Gastroesophageal sphincter (tissue), 4 donors: Measurements from ENCODE around the gene C5orf46. TPM values are rescaled to one million over a fixed set of nuclear protein-coding genes. Genes with fewer than 3 reads are reported as not detected.
"Not testable (repeated sequence)": the region's sequence is repeated elsewhere in the genome, so short reads cannot be mapped to it uniquely, and the experiment has no call there.

Source experiments
- ATAC-seq: fragments of 150-250 bp; one replicate; pipeline ENCODE4 v1.9.1; 2016; ENCODE audit warnings: mild to moderate bottlenecking, moderate library complexity
- H3K27ac ChIP-seq, 4 donors: fragments of 200-600 bp; sonication (generic) in 3 of 4; 1 replicate in 3 of 4; 2 replicates in 1 of 4; pipeline ENCODE4 v1.5.1; 2016 to 2019
- H3K27me3 ChIP-seq: fragments of 200-600 bp; sonication (generic); one replicate; pipeline ENCODE4 v1.5.1; 2019
- H3K36me3 ChIP-seq, 2 donors: fragments of 200-600 bp; sonication (generic); one replicate each; pipeline ENCODE4 v1.5.1; 2019; ENCODE audit warnings: control low read depth in 1 of 2
- H3K4me1 ChIP-seq, 3 donors: fragments of 200-600 bp; sonication (generic); 1 replicate in 2 of 3; 2 replicates in 1 of 3; pipeline ENCODE4 v1.5.1; 2016 to 2019; ENCODE audit warnings: control low read depth in 2 of 3
- H3K4me3 ChIP-seq, 2 donors: fragments of 200-600 bp; sonication (generic); one replicate each; pipeline ENCODE4 v1.5.1; 2019; ENCODE audit warnings: mild to moderate bottlenecking in 1 of 2, moderate library complexity in 1 of 2
- H3K9me3 ChIP-seq, 3 donors: fragments of 200-600 bp; sonication (generic); one replicate each; pipeline ENCODE4 v1.5.1; 2017 to 2019; ENCODE audit warnings: control low read depth in 2 of 3
- CTCF ChIP-seq, 4 experiments: fragments of 200-600 bp in 2 of 4; fragments of 450-650 bp in 2 of 4; sonication (generic) in 1 of 4; IDR thresholded peaks; one replicate each; pipeline ENCODE4 v1.5.1; 2017 to 2019; ENCODE audit warnings: antibody characterized with exemption in 4 of 4, mild to moderate bottlenecking in 2 of 4, moderate library complexity in 2 of 4
- EP300 ChIP-seq: sonication (generic); formaldehyde crosslinking; IDR thresholded peaks from one replicate; pipeline ENCODE4 v1.6.1; 2017; ENCODE audit warnings: antibody characterized with exemption, mild to moderate bottlenecking
- POLR2A ChIP-seq, 2 donors: fragments of 450-650 bp; IDR thresholded peaks; one replicate each; pipeline ENCODE4 v1.6.1; 2017; ENCODE audit warnings: antibody characterized with exemption in 2 of 2, mild to moderate bottlenecking in 2 of 2, moderate library complexity in 1 of 2
- POLR2AphosphoS5 ChIP-seq: sonication (generic); formaldehyde crosslinking; IDR thresholded peaks from one replicate; pipeline ENCODE4 v1.6.1; 2017; ENCODE audit warnings: antibody characterized with exemption
- WGBS, 2 donors: methylation state at CpG; one replicate each; pipeline ENCODE4 v1.1.5; 2018; ENCODE audit warnings: low coverage in 1 of 2; 5-methylcytosine and 5-hydroxymethylcytosine counted together
- total RNA-seq, 4 donors: library from RNA; depleted of rRNA; stranded (reverse); fragments of >200 nt; gene quantifications; one replicate each; pipeline ENCODE4 v1.1.0, GENCODE V29; 2016

Gene C5orf46
- total RNA-seq, 4 donors from 2014 or later: not detected

GRCh38 chr5:147876141-147876540 is 30.2 kb downstream of the C5orf46 start:
- Histone ChIP-seq H3K9me3 (no peaks in the 10 kb centered on the region), H3K4me1 (no peaks in the 10 kb centered on the region), H3K36me3 (no peaks in the 10 kb centered on the region), H3K27ac (no peak overlapping the region), H3K27me3 (no peaks in the 10 kb centered on the region), H3K4me3 (no peak overlapping the region)
- TF ChIP-seq POLR2AphosphoS5: no peak
- TF ChIP-seq CTCF (IDR thresholded peaks at IDR 0.05): no peak
- TF ChIP-seq EP300: no peak
- no peak for TF ChIP-seq POLR2A (IDR thresholded peaks at IDR 0.05)
- no peak for ATAC-seq

- H3K4me1 ChIP-seq: no peaks in the 10 kb centered on the region
- H3K36me3 ChIP-seq: no peaks in the 10 kb centered on the region
- ATAC-seq: no peak
- H3K27ac ChIP-seq: no peak overlapping the region
- H3K4me3 ChIP-seq: no peak overlapping the region
- no peaks in the 10 kb centered on the region for H3K9me3 ChIP-seq
- TF ChIP-seq POLR2AphosphoS5 (no peak), EP300 (no peak), POLR2A (IDR thresholded peaks at IDR 0.05) (no peak), CTCF (IDR thresholded peaks at IDR 0.05) (no peak)
- 38 to 80% methylated on average over 1 to 3 of the region's 3 CpGs for WGBS, 2 donors
- H3K27me3 ChIP-seq: no peaks in the 10 kb centered on the region
Observed at GRCh38 chr5:147874910-147875367, 31.4 kb downstream of the C5orf46 start.

GRCh38 chr5:147874118-147874875 is 32.0 kb downstream of the C5orf46 start:
- H3K27ac ChIP-seq, H3K27me3 ChIP-seq, H3K4me3 ChIP-seq, H3K36me3 ChIP-seq, H3K4me1 ChIP-seq, H3K9me3 ChIP-seq, ATAC-seq: not testable (repeated sequence)
- WGBS, 2 donors: 63 to 100% methylated on average over 1 to 3 of the region's 8 CpGs

GRCh38 chr5:147872744-147873435 is 33.4 kb downstream of the C5orf46 start:
- not testable (repeated sequence) for H3K27me3 ChIP-seq, H3K9me3 ChIP-seq, H3K4me3 ChIP-seq, H3K27ac ChIP-seq, H3K36me3 ChIP-seq, ATAC-seq, H3K4me1 ChIP-seq
- WGBS, 2 donors: 76 to 77% methylated on average over 8 to 16 of the region's 16 CpGs

- 90 to 95% methylated on average over 2 to 13 of the region's 18 CpGs for WGBS, 2 donors
- not testable (repeated sequence) for ATAC-seq
Observed at GRCh38 chr5:147871980-147872549, 34.3 kb downstream of the C5orf46 start.

GRCh38 chr5:147869892-147870291 is 36.4 kb downstream of the C5orf46 start:
- H3K27ac ChIP-seq, ATAC-seq, H3K4me1 ChIP-seq, H3K4me3 ChIP-seq, H3K27me3 ChIP-seq, H3K9me3 ChIP-seq, H3K36me3 ChIP-seq: not testable (repeated sequence)
- WGBS, 2 donors: 75% methylated on average over 6 of the region's 6 CpGs; no CpG with 5 or more reads in 1 of the 2 donors

More at GRCh38 chr5:147871980-147872549, 34.3 kb downstream of the C5orf46 start:
- H3K4me3 ChIP-seq, H3K9me3 ChIP-seq, H3K36me3 ChIP-seq, H3K27me3 ChIP-seq, H3K27ac ChIP-seq, H3K4me1 ChIP-seq: not testable (repeated sequence)

GRCh38 chr5:147869112-147869511 is 37.2 kb downstream of the C5orf46 start:
- H3K27ac ChIP-seq: no peak overlapping the region
- peaks cover 0 to 4% (median 0%) of the 10 kb centered on the region in 3 donors for H3K4me1 ChIP-seq
- ATAC-seq: no peak
- no peaks in the 10 kb centered on the region for H3K36me3 ChIP-seq
- no peak for TF ChIP-seq POLR2AphosphoS5
- TF ChIP-seq POLR2A (IDR thresholded peaks at IDR 0.05): no peak
- no peak for TF ChIP-seq CTCF (IDR thresholded peaks at IDR 0.05)
- TF ChIP-seq EP300: no peak
- no peaks in the 10 kb centered on the region for H3K9me3 ChIP-seq
- no peak overlapping the region for H3K4me3 ChIP-seq
- 42 to 57% methylated on average over 3 to 4 of the region's 4 CpGs for WGBS, 2 donors
- H3K27me3 ChIP-seq: no peaks in the 10 kb centered on the region
